ENCODE measurements around the gene CZIB.
A peak's percentile ranks its signal among the peaks of the same experiment; 100 is the strongest.

CZIB gene

DNA sequence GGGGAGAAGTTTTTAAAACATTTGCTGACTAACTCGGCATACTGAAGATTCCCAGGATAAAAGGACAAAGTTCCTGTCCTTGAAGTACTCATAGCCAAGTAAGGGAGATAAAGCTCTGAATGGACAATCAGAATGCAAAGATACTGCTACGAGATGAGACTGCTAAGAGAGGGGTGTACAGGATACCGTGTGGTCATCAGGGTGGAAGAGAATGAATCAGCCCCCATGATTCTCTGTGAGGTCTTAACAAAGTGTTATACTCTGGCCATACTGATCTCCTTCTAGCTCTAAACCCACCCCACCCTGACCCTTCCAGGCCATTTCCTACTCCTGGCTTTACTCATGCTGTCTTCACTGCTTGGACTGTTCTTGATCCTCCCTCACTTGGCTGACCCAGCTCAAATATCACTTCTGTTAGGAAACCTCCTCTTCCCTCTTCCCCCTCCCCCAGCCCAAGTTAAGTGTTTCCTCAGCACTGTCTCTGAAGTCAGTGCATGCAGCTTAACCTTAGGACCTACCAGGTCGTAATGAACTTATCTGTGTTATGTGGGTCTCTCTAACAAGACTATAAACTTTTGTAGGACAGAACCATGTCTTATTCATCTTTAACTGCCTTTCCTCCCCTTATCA lies 33.7 kb upstream of the CZIB start:
- H3K4me3 Mint-ChIP-seq, result no peak overlapping the region
- H3K27ac Mint-ChIP-seq, result no peak overlapping the region
- H3K4me1 Mint-ChIP-seq (ENCODE audit: low read depth), result no peaks in the 10 kb centered on the region
- H3K36me3 Mint-ChIP-seq (ENCODE audit: low read depth), result peaks cover 76% of the 10 kb centered on the region
- no peaks in the 10 kb centered on the region for H3K27me3 Mint-ChIP-seq
- intact Hi-C loops (cut with micrococcal nuclease), result no loop called here
- H3K9me3 Mint-ChIP-seq, result no peaks in the 10 kb centered on the region

DNA sequence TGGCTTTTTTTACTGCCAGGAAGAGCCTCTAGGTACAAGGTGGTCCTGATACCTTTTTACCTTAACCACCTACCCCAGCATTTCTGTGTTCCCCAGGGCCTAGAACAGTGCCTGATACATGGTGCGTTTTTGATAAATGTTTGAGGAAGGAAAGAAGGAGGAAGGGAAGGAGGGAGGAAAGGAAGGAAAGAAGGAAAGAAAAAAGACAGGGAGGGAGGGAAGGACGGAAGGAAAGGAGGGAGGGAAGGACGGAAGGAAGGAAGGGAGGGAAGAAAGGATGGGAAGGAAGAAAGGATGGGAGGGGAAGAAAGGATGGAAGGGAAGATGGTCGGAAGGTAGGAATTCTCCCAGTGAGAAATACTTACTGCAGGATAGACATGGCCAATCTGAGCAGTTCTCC lies 29.9 kb upstream of the CZIB start:
- Mint-ChIP-seq H3K27ac (no peak overlapping the region), H3K36me3 (ENCODE audit: low read depth) (peaks cover 77% of the 10 kb centered on the region)

DNA sequence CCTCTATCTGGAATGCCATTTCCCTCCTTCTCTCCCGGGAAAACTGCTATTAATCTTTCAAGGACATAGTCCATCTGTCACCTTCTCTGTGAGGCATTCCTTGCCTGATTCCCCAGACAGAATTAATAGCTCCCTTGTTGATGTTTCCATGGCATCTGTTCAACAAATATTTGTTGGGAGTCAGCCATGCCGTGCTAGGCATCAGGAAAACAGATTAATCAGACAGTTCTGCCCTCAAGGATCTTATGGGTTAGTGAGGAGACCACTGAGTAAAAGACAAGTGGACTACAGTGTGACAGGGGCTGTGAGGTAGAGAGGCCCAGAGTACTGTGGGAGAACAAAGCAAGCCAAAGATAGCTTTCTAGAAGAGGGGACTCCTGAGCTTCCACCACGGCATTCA lies 29.3 kb upstream of the CZIB start:
- Mint-ChIP-seq H3K27me3 (no peaks in the 10 kb centered on the region), H3K9me3 (no peaks in the 10 kb centered on the region), H3K4me3 (no peak overlapping the region), H3K27ac (no peak overlapping the region), H3K36me3 (ENCODE audit: low read depth) (peaks cover 77% of the 10 kb centered on the region), H3K4me1 (ENCODE audit: low read depth) (no peaks in the 10 kb centered on the region)
- intact Hi-C loops (cut with micrococcal nuclease), result no loop called here

More for the DNA sequence above, 29.9 kb upstream of the CZIB start:
- intact Hi-C loops (cut with micrococcal nuclease), result no loop called here
- Mint-ChIP-seq H3K4me1 (ENCODE audit: low read depth) (no peaks in the 10 kb centered on the region), H3K4me3 (no peak overlapping the region), H3K27me3 (no peaks in the 10 kb centered on the region), H3K9me3 (no peaks in the 10 kb centered on the region)

DNA sequence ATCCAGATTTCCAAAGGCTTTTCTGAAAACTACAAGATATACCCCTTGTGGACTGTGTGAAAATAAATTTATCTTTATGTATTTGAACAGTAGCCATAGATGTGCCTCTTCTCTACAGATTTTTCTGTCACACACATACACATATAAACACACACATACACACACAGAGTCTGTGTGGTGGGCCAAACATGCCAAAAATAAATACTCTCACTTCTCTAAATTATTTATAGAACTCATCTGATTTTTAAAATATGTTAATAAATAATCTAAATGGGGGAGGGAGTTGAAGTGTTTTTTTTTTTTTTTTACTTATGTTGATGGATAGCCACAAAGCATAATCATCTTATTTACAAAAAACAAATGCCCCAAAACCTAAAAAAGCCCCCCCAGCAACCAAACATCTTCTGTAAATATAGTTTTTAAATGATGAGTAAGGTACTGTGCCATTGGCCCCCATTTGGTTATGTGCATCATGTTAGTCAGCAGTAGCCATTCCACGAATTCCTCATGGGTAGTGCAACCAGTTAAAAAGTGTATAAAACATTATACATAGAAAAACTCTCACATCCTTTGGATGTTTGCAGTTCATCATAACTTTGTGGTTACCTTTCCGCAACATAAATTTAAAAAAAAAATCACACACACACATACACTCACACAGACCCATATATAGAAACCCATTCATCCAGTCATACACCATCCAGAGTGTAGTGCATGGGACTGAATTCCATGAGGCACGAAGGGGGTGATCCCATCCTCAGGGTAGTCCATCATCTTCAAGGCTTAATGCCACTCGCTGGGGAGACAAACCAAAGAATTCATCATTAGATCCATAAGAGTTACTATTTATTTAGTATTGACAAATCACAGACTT lies 26.1 kb upstream of the CZIB start:
- intact Hi-C loops (cut with micrococcal nuclease), result no loop called here
- Mint-ChIP-seq H3K27ac (no peak overlapping the region), H3K27me3 (no peaks in the 10 kb centered on the region), H3K36me3 (ENCODE audit: low read depth) (peaks cover 62% of the 10 kb centered on the region), H3K4me1 (ENCODE audit: low read depth) (no peaks in the 10 kb centered on the region), H3K4me3 (no peak overlapping the region), H3K9me3 (no peaks in the 10 kb centered on the region)

GRCh38 chr1:53244141-53244540 lies 23.7 kb upstream of the CZIB start:
- Mint-ChIP-seq H3K4me3 (no peak overlapping the region), H3K27me3 (no peaks in the 10 kb centered on the region), H3K4me1 (ENCODE audit: low read depth) (peaks cover under 1% of the 10 kb centered on the region), H3K27ac (no peak overlapping the region), H3K36me3 (ENCODE audit: low read depth) (peaks cover 39% of the 10 kb centered on the region), H3K9me3 (no peaks in the 10 kb centered on the region)
- intact Hi-C loops (cut with micrococcal nuclease), result no loop called here

GRCh38 chr1:53242381-53242780 lies 21.9 kb upstream of the CZIB start:
- Mint-ChIP-seq H3K4me3 (no peak overlapping the region), H3K27ac (no peak overlapping the region), H3K9me3 (no peaks in the 10 kb centered on the region), H3K4me1 (ENCODE audit: low read depth) (peaks cover 15% of the 10 kb centered on the region), H3K27me3 (no peaks in the 10 kb centered on the region), H3K36me3 (ENCODE audit: low read depth) (peaks cover 31% of the 10 kb centered on the region)
- intact Hi-C loops (cut with micrococcal nuclease), result no loop called here

GRCh38 chr1:53241828-53242227 lies 21.4 kb upstream of the CZIB start:
- H3K4me3 Mint-ChIP-seq, result no peak overlapping the region
- peaks cover 28% of the 10 kb centered on the region for H3K36me3 Mint-ChIP-seq (ENCODE audit: low read depth)
- no peaks in the 10 kb centered on the region for H3K9me3 Mint-ChIP-seq
- H3K27me3 Mint-ChIP-seq, result no peaks in the 10 kb centered on the region
- peaks cover 21% of the 10 kb centered on the region for H3K4me1 Mint-ChIP-seq (ENCODE audit: low read depth)
- intact Hi-C loops (cut with micrococcal nuclease), result no loop called here
- no peak overlapping the region for H3K27ac Mint-ChIP-seq

DNA sequence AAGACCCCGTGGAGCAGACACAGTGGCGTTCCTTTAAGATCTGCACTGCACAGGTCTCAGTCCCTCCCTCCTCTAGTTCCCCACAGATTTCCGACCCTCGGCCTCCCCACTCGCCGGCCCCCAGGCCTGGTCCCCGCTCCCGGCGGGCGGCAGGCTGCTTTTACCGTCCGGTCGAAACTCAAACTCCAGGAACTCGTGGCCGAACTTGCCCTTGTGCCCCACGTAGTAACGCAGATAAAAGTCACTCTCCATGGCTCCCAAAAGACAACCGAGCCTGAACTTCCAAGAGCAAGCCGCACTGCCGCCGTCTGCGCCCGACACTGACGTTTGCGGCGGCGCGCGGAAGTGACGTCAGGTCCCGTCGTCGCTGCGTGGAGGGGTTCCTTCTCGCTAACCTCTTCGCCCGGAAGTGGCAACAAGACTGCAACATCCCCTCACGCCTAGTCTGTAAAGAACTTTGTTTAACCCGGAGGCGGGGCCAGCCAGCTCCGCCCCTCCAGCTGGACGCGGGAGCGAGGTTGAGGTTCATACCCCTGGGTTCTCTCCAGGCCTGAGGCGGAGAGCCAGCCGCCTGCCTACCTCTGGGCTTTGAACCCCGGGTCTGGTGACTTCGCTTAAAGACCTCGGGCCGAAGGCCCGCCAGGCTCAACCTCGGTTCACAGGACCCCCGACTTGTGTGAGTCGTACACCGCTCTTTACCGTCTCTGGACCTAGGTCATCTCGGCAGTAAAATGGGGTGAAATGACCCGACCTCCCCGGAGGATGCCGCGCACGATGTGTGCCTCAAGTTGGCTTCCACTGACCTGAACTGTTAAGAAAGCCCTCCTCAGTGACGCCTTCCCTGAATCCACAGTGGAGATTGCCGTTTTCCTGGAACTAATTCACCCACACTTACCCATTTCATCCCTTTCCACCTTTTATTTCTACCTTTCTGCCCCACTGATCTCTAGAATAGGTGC lies 18.0 kb upstream of the CZIB start, which contains the start of gene MAGOH:
Gene MAGOH, minus strand, starts transcription at position 322 of the 959 bp plus-strand sequence. Its CDS starts 70 bp downstream, at position 252.
- Mint-ChIP-seq H3K9me3 (no peaks in the 10 kb centered on the region), H3K4me1 (ENCODE audit: low read depth) (peaks cover 30% of the 10 kb centered on the region), H3K36me3 (ENCODE audit: low read depth) (peaks cover 45% of the 10 kb centered on the region), H3K4me3 (peak within 1 kb of the TSS; percentile 99), H3K27ac (peak within 1 kb of the TSS; percentile 98), H3K27me3 (no peaks in the 10 kb centered on the region)
- intact Hi-C loops (cut with micrococcal nuclease), result loop anchor here (1.0 kb wide), 2 partner anchors 18 to 42 kb away; partner anchors contain the start of genes CPT2 and CZIB

DNA sequence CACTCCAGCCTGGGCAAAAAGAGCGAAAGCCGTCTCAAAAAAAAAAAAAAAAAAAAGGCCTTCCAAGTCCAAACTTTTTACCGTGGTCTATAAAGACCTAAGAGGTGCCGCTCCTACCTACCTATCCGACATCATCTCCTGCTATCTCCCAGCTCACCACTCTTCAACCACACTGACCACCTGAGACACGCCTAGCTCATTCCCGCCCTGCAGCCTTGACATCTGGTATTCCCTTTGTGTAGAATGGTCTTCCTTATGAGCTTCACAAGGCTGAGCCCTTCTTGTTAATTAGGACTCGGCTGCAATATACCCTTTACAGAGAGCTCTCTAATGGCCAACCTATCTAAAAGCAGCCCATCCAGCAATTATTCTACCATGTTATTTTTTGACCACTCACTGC lies 17.2 kb upstream of the CZIB start:
- peaks cover 30% of the 10 kb centered on the region for H3K4me1 Mint-ChIP-seq (ENCODE audit: low read depth)
- H3K36me3 Mint-ChIP-seq (ENCODE audit: low read depth), result peaks cover 54% of the 10 kb centered on the region
- H3K9me3 Mint-ChIP-seq, result no peaks in the 10 kb centered on the region
- peak overlapping the region; percentile 98 for H3K27ac Mint-ChIP-seq
- H3K27me3 Mint-ChIP-seq, result no peaks in the 10 kb centered on the region
- H3K4me3 Mint-ChIP-seq, result peak overlapping the region; percentile 99
- intact Hi-C loops (cut with micrococcal nuclease), result loop anchor here (1.0 kb wide), 2 partner anchors 17 to 41 kb away; partner anchors contain the start of genes CPT2 and CZIB

GRCh38 chr1:53220962-53221286 lies 490 bp upstream of the CZIB start:
- H3K27ac Mint-ChIP-seq, result peak overlapping the region; percentile 97
- intact Hi-C loops (cut with micrococcal nuclease), result loop anchor here (1.0 to 2.0 kb wide), 2 partner anchors 17 to 24 kb away; partner anchors contain the start of genes CPT2 and MAGOH
- H3K4me3 Mint-ChIP-seq, result peak overlapping the region; percentile 92
- peaks cover 28% of the 10 kb centered on the region for H3K4me1 Mint-ChIP-seq (ENCODE audit: low read depth)
- peaks cover 22% of the 10 kb centered on the region for H3K36me3 Mint-ChIP-seq (ENCODE audit: low read depth)
- H3K27me3 Mint-ChIP-seq, result no peaks in the 10 kb centered on the region
- H3K9me3 Mint-ChIP-seq, result no peaks in the 10 kb centered on the region

DNA sequence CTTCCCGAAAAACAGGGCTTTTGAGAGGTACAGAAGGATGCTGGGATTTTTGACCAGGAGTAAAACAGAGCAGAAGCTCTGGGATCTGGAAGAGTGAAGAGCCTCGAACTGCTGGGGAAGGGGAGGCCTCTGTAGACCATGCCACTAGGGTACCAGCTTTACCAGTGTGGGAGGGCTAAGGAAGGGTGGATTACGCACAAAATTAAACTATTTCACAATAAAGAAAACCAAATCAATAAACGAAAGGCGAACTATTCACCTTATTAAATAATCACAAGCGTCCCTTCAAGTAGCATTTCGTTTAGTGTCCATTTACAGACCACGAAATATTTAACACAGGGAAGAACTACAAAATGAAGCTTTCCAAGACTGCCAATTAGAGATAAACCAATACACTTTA lies 723 bp downstream of the CZIB start:
- no peaks in the 10 kb centered on the region for H3K9me3 Mint-ChIP-seq
- peaks cover 25% of the 10 kb centered on the region for H3K36me3 Mint-ChIP-seq (ENCODE audit: low read depth)
- peak overlapping the region; percentile 97 for H3K27ac Mint-ChIP-seq
- H3K4me1 Mint-ChIP-seq (ENCODE audit: low read depth), result peaks cover 30% of the 10 kb centered on the region
- peak overlapping the region; percentile 92 for H3K4me3 Mint-ChIP-seq
- intact Hi-C loops (cut with micrococcal nuclease), result loop anchor here (1.0 to 2.0 kb wide), 2 partner anchors 19 to 23 kb away; partner anchors contain the start of genes CPT2 and MAGOH
- no peaks in the 10 kb centered on the region for H3K27me3 Mint-ChIP-seq

DNA sequence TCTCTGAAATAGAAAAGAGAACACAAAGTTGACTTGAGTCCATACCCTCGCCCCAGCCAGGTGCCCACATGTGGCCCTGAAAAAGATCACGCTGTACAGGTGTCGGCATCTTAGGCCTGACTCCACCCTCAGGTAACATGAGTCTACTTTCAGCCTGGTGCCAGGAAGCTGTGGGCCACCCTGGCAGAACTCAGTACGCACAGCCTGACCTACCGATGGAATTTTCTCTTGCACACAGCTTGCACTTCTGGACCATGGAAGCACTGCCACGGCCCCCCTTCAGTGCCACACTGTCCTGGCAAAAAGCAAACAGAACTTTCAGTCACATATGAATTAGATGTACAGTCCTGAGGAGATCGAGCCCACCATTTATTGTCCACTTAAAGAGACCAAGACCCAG lies 2.2 kb downstream of the CZIB start:
- intact Hi-C loops (cut with micrococcal nuclease), result no loop called here
- H3K9me3 Mint-ChIP-seq, result no peaks in the 10 kb centered on the region
- no peak overlapping the region for H3K4me3 Mint-ChIP-seq
- H3K27me3 Mint-ChIP-seq, result no peaks in the 10 kb centered on the region
- H3K36me3 Mint-ChIP-seq (ENCODE audit: low read depth), result peaks cover 40% of the 10 kb centered on the region
- no peak overlapping the region for H3K27ac Mint-ChIP-seq
- H3K4me1 Mint-ChIP-seq (ENCODE audit: low read depth), result peaks cover 30% of the 10 kb centered on the region

GRCh38 chr1:53214376-53214940 lies 6.0 kb downstream of the CZIB start:
- Mint-ChIP-seq H3K4me1 (ENCODE audit: low read depth) (peaks cover 18% of the 10 kb centered on the region), H3K27ac (no peak overlapping the region), H3K9me3 (no peaks in the 10 kb centered on the region), H3K36me3 (ENCODE audit: low read depth) (peaks cover 70% of the 10 kb centered on the region), H3K27me3 (no peaks in the 10 kb centered on the region), H3K4me3 (no peak overlapping the region)
- intact Hi-C loops (cut with micrococcal nuclease), result no loop called here
